Natural killer cell treated with Interleukin-12 subunit alpha and Interleukin-12 subunit beta and Interleukin-15 and Interleukin-18, amount 100 ng/mL, for 72 hours (primary cell): ENCODE measurements around the gene DNHD1. TPM values are rescaled to one million over a fixed set of nuclear protein-coding genes. Genes with fewer than 3 reads are reported as not detected.

Experiments used
- ATAC-seq, 2 donors: fragments of 150-1000 bp; cut with Tn5 transposase in 1 of 2; sonication (Bioruptor Pico), chemical (Tn5 transposase) in 1 of 2; 2 replicates each; pipeline ENCODE4 v1.10.0; 2021
- DNase-seq: peaks from one replicate; pipeline ENCODE4 v3.0.0; 2022; ENCODE audit warnings: low spot score
- H3K27ac Mint-ChIP-seq, 2 donors: 1 replicate in 1 of 2; 2 replicates in 1 of 2; pipeline ENCODE4 v1.8.0; 2022; ENCODE audit warnings: mixed read lengths in 2 of 2, mild to moderate bottlenecking in 1 of 2, moderate library complexity in 1 of 2
- H3K27me3 Mint-ChIP-seq, 2 donors: 1 replicate in 1 of 2; 2 replicates in 1 of 2; pipeline ENCODE4 v1.8.0; 2022; ENCODE audit warnings: mixed read lengths in 2 of 2
- H3K36me3 Mint-ChIP-seq: one replicate; pipeline ENCODE4 v1.8.0; 2022; ENCODE audit warnings: mixed read lengths
- H3K4me1 Mint-ChIP-seq, 2 donors: 1 replicate in 1 of 2; 2 replicates in 1 of 2; pipeline ENCODE4 v1.8.0; 2022; ENCODE audit warnings: low read depth in 2 of 2, mixed read lengths in 2 of 2, mild to moderate bottlenecking in 1 of 2
- H3K4me3 Mint-ChIP-seq: one replicate; pipeline ENCODE4 v1.8.0; 2022; ENCODE audit warnings: mixed read lengths
- H3K9me3 Mint-ChIP-seq: 2 replicates; pipeline ENCODE4 v1.8.0; 2022; ENCODE audit warnings: mixed read lengths
- total RNA-seq, 2 donors: library from RNA; stranded (reverse); gene quantifications; one replicate each; pipeline ENCODE4 v1.2.3, GENCODE V29; 2022

DNHD1 gene
- total RNA-seq, 2 donors from 2014 or later, result 22.4 to 53.6 TPM

- Mint-ChIP-seq H3K4me3 (no peak overlapping the region), H3K27me3 (no peaks in the 10 kb centered on the region), H3K27ac (no peak overlapping the region), H3K36me3 (peaks cover 6% of the 10 kb centered on the region), H3K9me3 (no peaks in the 10 kb centered on the region), H3K4me1 (peaks cover 0 to 3% of the 10 kb centered on the region in 2 donors)
- no peak for ATAC-seq
- no peak for DNase-seq
These were observed 71.3 kb downstream of the DNHD1 start for GRCh38 chr11:6568191-6568918.

- Mint-ChIP-seq H3K9me3 (no peaks in the 10 kb centered on the region), H3K4me1 (peaks cover 0 to 3% of the 10 kb centered on the region in 2 donors), H3K4me3 (no peak overlapping the region), H3K36me3 (peaks cover 11% of the 10 kb centered on the region), H3K27ac (no peak overlapping the region), H3K27me3 (no peaks in the 10 kb centered on the region)
- DNase-seq, result no peak
- no peak for ATAC-seq
These were observed 72.6 kb downstream of the DNHD1 start for GRCh38 chr11:6569706-6570105.

GRCh38 chr11:6570691-6571427 lies 73.8 kb downstream of the DNHD1 start:
- no peak for DNase-seq
- peaks cover 11% of the 10 kb centered on the region for H3K36me3 Mint-ChIP-seq
- no peak for ATAC-seq
- no peaks in the 10 kb centered on the region for H3K27me3 Mint-ChIP-seq
- H3K9me3 Mint-ChIP-seq, result no peaks in the 10 kb centered on the region
- no peak overlapping the region for H3K27ac Mint-ChIP-seq
- no peak overlapping the region for H3K4me3 Mint-ChIP-seq
- H3K4me1 Mint-ChIP-seq, result peaks cover 0 to 3% of the 10 kb centered on the region in 2 donors

- no peaks in the 10 kb centered on the region for H3K9me3 Mint-ChIP-seq
- no peak overlapping the region for H3K27ac Mint-ChIP-seq
- ATAC-seq (no peak), DNase-seq (no peak)
- H3K4me3 Mint-ChIP-seq, result no peak overlapping the region
- no peaks in the 10 kb centered on the region for H3K27me3 Mint-ChIP-seq
- H3K36me3 Mint-ChIP-seq, result peaks cover 11% of the 10 kb centered on the region
- H3K4me1 Mint-ChIP-seq, result peaks cover 0 to 3% of the 10 kb centered on the region in 2 donors
These were observed 74.4 kb downstream of the DNHD1 start for GRCh38 chr11:6571434-6572008.

GRCh38 chr11:6572215-6572614 lies 75.1 kb downstream of the DNHD1 start:
- H3K27me3 Mint-ChIP-seq, result no peaks in the 10 kb centered on the region
- no peaks in the 10 kb centered on the region for H3K9me3 Mint-ChIP-seq
- no peak for ATAC-seq
- H3K4me1 Mint-ChIP-seq, result peaks cover 0 to 3% of the 10 kb centered on the region in 2 donors
- DNase-seq, result no peak
- H3K36me3 Mint-ChIP-seq, result peaks cover 11% of the 10 kb centered on the region
- no peak overlapping the region for H3K4me3 Mint-ChIP-seq
- no peak overlapping the region for H3K27ac Mint-ChIP-seq

- no peak overlapping the region for H3K27ac Mint-ChIP-seq
- DNase-seq (no peak), ATAC-seq (no peak)
- H3K36me3 Mint-ChIP-seq, result peaks cover 11% of the 10 kb centered on the region
- H3K4me3 Mint-ChIP-seq, result no peak overlapping the region
- no peaks in the 10 kb centered on the region for H3K4me1 Mint-ChIP-seq
- H3K27me3 Mint-ChIP-seq, result no peaks in the 10 kb centered on the region
- H3K9me3 Mint-ChIP-seq, result no peaks in the 10 kb centered on the region
These were observed 78.0 kb downstream of the DNHD1 start for GRCh38 chr11:6574816-6575715.

- no peak for DNase-seq
- H3K36me3 Mint-ChIP-seq, result peaks cover 18% of the 10 kb centered on the region
- no peak for ATAC-seq
- H3K4me3 Mint-ChIP-seq, result no peak overlapping the region
- H3K27me3 Mint-ChIP-seq, result no peaks in the 10 kb centered on the region
- H3K4me1 Mint-ChIP-seq, result no peaks in the 10 kb centered on the region
- H3K27ac Mint-ChIP-seq, result no peak overlapping the region
- H3K9me3 Mint-ChIP-seq, result no peaks in the 10 kb centered on the region
These were observed 79.6 kb downstream of the DNHD1 start for GRCh38 chr11:6576471-6577373.

- Mint-ChIP-seq H3K27ac (no peak overlapping the region), H3K4me3 (no peak overlapping the region)
These were observed 81.1 kb downstream of the DNHD1 start for GRCh38 chr11:6578134-6578533.

GRCh38 chr11:6579681-6580080 lies 82.6 kb downstream of the DNHD1 start:
- Mint-ChIP-seq H3K27me3 (no peaks in the 10 kb centered on the region), H3K9me3 (peaks cover 12% of the 10 kb centered on the region), H3K4me3 (no peak overlapping the region), H3K36me3 (peaks cover 34% of the 10 kb centered on the region), H3K4me1 (no peaks in the 10 kb centered on the region), H3K27ac (no peak overlapping the region)
- no peak for ATAC-seq
- DNase-seq, result no peak

More at GRCh38 chr11:6578134-6578533, 81.1 kb downstream of the DNHD1 start:
- Mint-ChIP-seq H3K9me3 (peaks cover 4% of the 10 kb centered on the region), H3K36me3 (peaks cover 23% of the 10 kb centered on the region), H3K4me1 (no peaks in the 10 kb centered on the region), H3K27me3 (no peaks in the 10 kb centered on the region)
- DNase-seq, result no peak
- no peak for ATAC-seq

- Mint-ChIP-seq H3K9me3 (peaks cover 12% of the 10 kb centered on the region), H3K27me3 (no peaks in the 10 kb centered on the region)
- ATAC-seq, result no peak
These were observed 86.5 kb downstream of the DNHD1 start for GRCh38 chr11:6583584-6583983.

GRCh38 chr11:6584528-6584927 lies 87.4 kb downstream of the DNHD1 start:
- Mint-ChIP-seq H3K36me3 (peaks cover 37% of the 10 kb centered on the region), H3K4me1 (peaks cover 0 to 2% of the 10 kb centered on the region in 2 donors), H3K27me3 (no peaks in the 10 kb centered on the region), H3K27ac (no peak overlapping the region), H3K9me3 (peaks cover 12% of the 10 kb centered on the region), H3K4me3 (no peak overlapping the region)
- DNase-seq, result no peak
- ATAC-seq, result no peak

More at GRCh38 chr11:6583584-6583983, 86.5 kb downstream of the DNHD1 start:
- H3K27ac Mint-ChIP-seq, result no peak overlapping the region
- H3K4me1 Mint-ChIP-seq, result peaks cover 0 to 2% of the 10 kb centered on the region in 2 donors
- H3K36me3 Mint-ChIP-seq, result peaks cover 37% of the 10 kb centered on the region
- no peak for DNase-seq
- no peak overlapping the region for H3K4me3 Mint-ChIP-seq

GRCh38 chr11:6586434-6587359 lies 89.6 kb downstream of the DNHD1 start:
- Mint-ChIP-seq H3K27me3 (no peaks in the 10 kb centered on the region), H3K27ac (no peak overlapping the region), H3K9me3 (peaks cover 12% of the 10 kb centered on the region), H3K4me1 (peaks cover 0 to 2% of the 10 kb centered on the region in 2 donors), H3K36me3 (peaks cover 33% of the 10 kb centered on the region), H3K4me3 (no peak overlapping the region)
- no peak for DNase-seq
- ATAC-seq, result peak; percentile 36 to 53
